HCT116 (cell line): ENCODE data around the gene NSRP1. TPM values are rescaled to one million over a fixed set of nuclear protein-coding genes. Genes with fewer than 3 reads are reported as not detected.

Experiments
- ATAC-seq: fragments of 200-7000 bp; cut with Tn5 transposase; 2 replicates; pipeline ENCODE4 v1.9.1; 2020; ENCODE audit warnings: mild to moderate bottlenecking, moderate library complexity
- BruUV-seq: library from RNA; stranded (reverse); fragments of 400-500 nt; replicated peaks from 2 replicates; lab custom pipeline; 2021; lab: Mats Ljungman, UMichigan
- CTCF ChIA-PET: fragments of 300-600 bp; sonication (Branson Sonifier 250); formaldehyde crosslinking; loops from one replicate; lab custom pipeline; 2021; ENCODE audit warnings: antibody characterized with exemption; lab: Charles Lee
- POLR2A ChIA-PET: fragments of 300-600, 350-600 bp; sonication (Branson Sonifier 250); formaldehyde crosslinking; loops from one replicate; lab custom pipeline; 2021; ENCODE audit warnings: antibody characterized with exemption; lab: Charles Lee
- RAD21 ChIA-PET, 2 experiments: fragments of 300-600 bp; sonication (Branson Sonifier 250); formaldehyde crosslinking; loops; one replicate each; lab custom pipeline; 2023; ENCODE audit warnings: low total read pairs in 2 of 2; ENCODE audit not compliant: uncharacterized antibody in 2 of 2, unreplicated experiment in 2 of 2, low non-redundant PET in 1 of 2; lab: Charles Lee
- DNase-seq: peaks from one replicate; pipeline ENCODE4 v3.0.0-alpha.2; 2010; ENCODE audit warnings: low read depth, low spot score
- H2AFZ ChIP-seq: fragments of 200-600 bp; shearing (Covaris generic), sonication (generic); 2 replicates; pipeline ENCODE4 v1.6.1; 2017; ENCODE audit warnings: low read depth, mixed run types, mixed read lengths, antibody characterized with exemption, low read length; ENCODE audit not compliant: poor library complexity, severe bottlenecking
- H3K27ac ChIP-seq: 2 replicates; pipeline ENCODE4 v1.5.1; 2012; ENCODE audit warnings: low read depth, low read length
- H3K27me3 ChIP-seq: fragments of 200-600 bp; sonication (generic); 2 replicates; pipeline ENCODE4 v1.6.1; 2016; ENCODE audit warnings: mixed run types, low read length, mixed read lengths; ENCODE audit not compliant: insufficient read depth
- H3K36me3 ChIP-seq, 2 experiments: fragments of 200-500 bp in 1 of 2; fragments of 200-600 bp in 1 of 2; sonication (Bioruptor generic) in 1 of 2; sonication (generic) in 1 of 2; 2 replicates each; pipeline versions ENCODE4 v1.5.1 to v1.6.1; 2014 to 2016; ENCODE audit warnings: low read length in 2 of 2, inconsistent platforms in 1 of 2, mixed read lengths in 1 of 2, mixed run types in 1 of 2; ENCODE audit not compliant: insufficient read depth in 2 of 2, control insufficient read depth in 1 of 2
- H3K4me1 ChIP-seq, 2 experiments: fragments of 200-600 bp in 1 of 2; sonication (generic) in 1 of 2; 2 replicates each; pipeline versions ENCODE4 v1.5.1 to v1.6.1; 2012 to 2017; ENCODE audit warnings: low read length in 2 of 2, inconsistent platforms in 1 of 2, mild to moderate bottlenecking in 1 of 2, mixed read lengths in 1 of 2, mixed run types in 1 of 2, moderate library complexity in 1 of 2; ENCODE audit not compliant: insufficient read depth in 2 of 2, control insufficient read depth in 1 of 2
- H3K4me2 ChIP-seq: fragments of 200-600 bp; sonication (generic); 2 replicates; pipeline ENCODE4 v1.6.1; 2017; ENCODE audit warnings: mixed run types, low read length, mixed read lengths
- H3K4me3 ChIP-seq, 2 experiments: fragments of 200-600 bp in 1 of 2; sonication (generic) in 1 of 2; replicated peaks in 1 of 2; 2 replicates each; pipeline ENCODE4 v1.5.1; 2011 to 2016; ENCODE audit warnings: low read length in 2 of 2, control low read depth in 1 of 2, low read depth in 1 of 2, mild to moderate bottlenecking in 1 of 2, mixed read lengths in 1 of 2, mixed run types in 1 of 2
- H3K79me2 ChIP-seq: fragments of 200-600 bp; sonication (generic); 2 replicates; pipeline ENCODE4 v1.6.1; 2017; ENCODE audit warnings: mild to moderate bottlenecking, mixed run types, low read length, moderate library complexity, mixed read lengths; ENCODE audit not compliant: insufficient read depth
- H3K9ac ChIP-seq: fragments of 200-600 bp; sonication (generic); 2 replicates; pipeline ENCODE4 v1.6.1; 2016; ENCODE audit warnings: low read length, mixed read lengths
- H3K9me2 ChIP-seq: fragments of 200-600 bp; sonication (generic), shearing (Covaris generic); 2 replicates; pipeline ENCODE4 v1.6.1; 2017; ENCODE audit warnings: mixed run types, mild to moderate bottlenecking, moderate library complexity; ENCODE audit not compliant: insufficient read depth
- H3K9me3 ChIP-seq, 2 experiments: fragments of 200-500 bp in 1 of 2; fragments of 200-600 bp in 1 of 2; sonication (Bioruptor generic) in 1 of 2; sonication (generic) in 1 of 2; 2 replicates each; pipeline ENCODE4 v1.6.1; 2014 to 2017; ENCODE audit warnings: low read length in 2 of 2, mixed read lengths in 2 of 2, inconsistent platforms in 1 of 2, low read depth in 1 of 2, mild to moderate bottlenecking in 1 of 2, mixed run types in 1 of 2, moderate library complexity in 1 of 2; ENCODE audit not compliant: control insufficient read depth in 1 of 2, insufficient read depth in 1 of 2
- H4K20me1 ChIP-seq: fragments of 200-600 bp; sonication (generic), shearing (Covaris generic); 2 replicates; pipeline ENCODE4 v1.6.1; 2017; ENCODE audit warnings: mixed run types, mild to moderate bottlenecking, moderate library complexity; ENCODE audit not compliant: insufficient read depth
- CEBPB ChIP-seq: IDR thresholded peaks from 2 replicates; pipeline ENCODE4 v1.6.1; 2012; ENCODE audit warnings: low read depth
- CTCF ChIP-seq, 3 experiments: fragments of 200-600 bp in 1 of 3; sonication (generic) in 1 of 3; IDR thresholded peaks in 2 of 3; conservative IDR thresholded peaks in 1 of 3; 2 replicates each; pipeline ENCODE4 v1.5.1; 2012 to 2017; ENCODE audit warnings: low read depth in 2 of 3, low read length in 2 of 3, antibody characterized with exemption in 1 of 3, borderline replicate concordance in 1 of 3, control low read depth in 1 of 3, mild to moderate bottlenecking in 1 of 3, mixed read lengths in 1 of 3, mixed run types in 1 of 3, moderate library complexity in 1 of 3; ENCODE audit not compliant: insufficient read depth in 1 of 3
- ELF1 ChIP-seq: IDR thresholded peaks from 2 replicates; pipeline ENCODE4 v1.6.1; 2012; ENCODE audit warnings: low read depth, borderline replicate concordance
- FOSL1 ChIP-seq: IDR thresholded peaks from 2 replicates; pipeline ENCODE4 v1.6.1; 2012; ENCODE audit warnings: low read depth
- RAD21 ChIP-seq: IDR thresholded peaks from 2 replicates; pipeline ENCODE4 v1.6.1; 2012; ENCODE audit warnings: low read depth, mild to moderate bottlenecking
- SIN3A ChIP-seq: IDR thresholded peaks from 2 replicates; pipeline ENCODE4 v1.6.1; 2012; ENCODE audit warnings: low read depth
- YY1 ChIP-seq: IDR thresholded peaks from 2 replicates; pipeline ENCODE4 v1.6.1; 2011; ENCODE audit warnings: low read length, low read depth, moderate library complexity, mild to moderate bottlenecking; ENCODE audit not compliant: insufficient replicate concordance; ENCODE audit errors: extremely low read depth
- intact Hi-C: fragments of 100-400 bp; cut with micrococcal nuclease; formaldehyde crosslinking; loops from 2 replicates; pipeline ENCODE4 v1.10.0; 2022
- total RNA-seq: library from RNA; stranded (reverse); gene quantifications from one replicate; pipeline ENCODE4 v1.2.1, GENCODE V29; 2021; ENCODE audit not compliant: unreplicated experiment

NSRP1 gene
- total RNA-seq, 1 experiment from 2014 or later: 24.9 TPM

- intact Hi-C loops: no loop called here
- no peaks in the 10 kb centered on the region for H4K20me1 ChIP-seq
- ATAC-seq: peak; percentile 78
- no peaks in the 10 kb centered on the region for H3K9me3 ChIP-seq
- H2AFZ ChIP-seq: no peak overlapping the region
- no peak for DNase-seq
- no peaks in the 10 kb centered on the region for H3K36me3 ChIP-seq
- no peaks in the 10 kb centered on the region for H3K9me2 ChIP-seq
- peak; percentile 6; the same call in 1 of the 2 replicates for TF ChIP-seq RAD21
- peak in 2 of 3 experiments; percentile 20 to 26; a peak in 3 of 6 replicates for TF ChIP-seq CTCF (IDR thresholded peaks at IDR 0.05 in 2 of 3, conservative IDR thresholded peaks at IDR 0.05 in 1 of 3; ENCODE audit: borderline replicate concordance in 1 of 3, insufficient read depth in 1 of 3, low read depth in 2 of 3, low read length in 2 of 3)
- TF ChIP-seq FOSL1: no peak
- TF ChIP-seq, all 23 proteins: peak for 2
- Histone ChIP-seq H3K4me2 (no peak overlapping the region), H3K4me3 (no peak overlapping the region), H3K27ac (no peak overlapping the region), H3K27me3 (no peaks in the 10 kb centered on the region), H3K9ac (no peak overlapping the region), H3K79me2 (no peaks in the 10 kb centered on the region), H3K4me1 (no peaks in the 10 kb centered on the region)
- POLR2A ChIA-PET: no interaction called here
- RAD21 ChIA-PET: no interaction called here
- CTCF ChIA-PET: no interaction called here
- BruUV-seq: no TSS peak
These were observed 86.9 kb downstream of the NSRP1 start for GRCh38 chr17:30203471-30203981.

GRCh38 chr17:30207655-30208054 is 91.0 kb downstream of the NSRP1 start:
- Histone ChIP-seq H3K4me2 (no peak overlapping the region), H2AFZ (no peak overlapping the region), H4K20me1 (no peaks in the 10 kb centered on the region), H3K27ac (no peak overlapping the region), H3K27me3 (no peaks in the 10 kb centered on the region), H3K79me2 (no peaks in the 10 kb centered on the region), H3K4me3 (no peak overlapping the region), H3K9me2 (no peaks in the 10 kb centered on the region), H3K9ac (no peak overlapping the region), H3K36me3 (no peaks in the 10 kb centered on the region), H3K4me1 (no peaks in the 10 kb centered on the region), H3K9me3 (no peaks in the 10 kb centered on the region)
- DNase-seq (no peak), ATAC-seq (no peak)
- ChIA-PET POLR2A (no interaction called here), CTCF (no interaction called here), RAD21 (no interaction called here)
- TF ChIP-seq CTCF (IDR thresholded peaks at IDR 0.05 in 2 of 3, conservative IDR thresholded peaks at IDR 0.05 in 1 of 3; ENCODE audit: borderline replicate concordance in 1 of 3, insufficient read depth in 1 of 3, low read depth in 2 of 3, low read length in 2 of 3) (no peak), ELF1 (no peak), CEBPB (no peak), YY1 (no peak), SIN3A (no peak)
- BruUV-seq: no TSS peak
- intact Hi-C loops: no loop called here
